OCI-LY7 (cell line): ENCODE data around the gene IL22RA2.

Experiments used
- CTCF ChIP-seq: fragments of 200-600 bp; sonication (generic); conservative IDR thresholded peaks from 2 replicates; pipeline ENCODE4 v1.5.1; 2014; ENCODE audit warnings: mild to moderate bottlenecking, antibody characterized with exemption, low read length, moderate library complexity, mixed read lengths
- EZH2phosphoT487 ChIP-seq: fragments of 200-600 bp; sonication (generic); IDR thresholded peaks from 2 replicates; pipeline ENCODE4 v1.6.1; 2018; ENCODE audit warnings: low read depth, borderline replicate concordance, mild to moderate bottlenecking, mixed run types, antibody characterized with exemption, low read length, moderate library complexity, mixed read lengths

GRCh38 chr6:137197684-137198645 lies 24.5 kb upstream of the IL22RA2 start:
- TF ChIP-seq CTCF (no peak), EZH2phosphoT487 (no peak)
